Endothelial cell (in vitro differentiated cells): ENCODE data around the gene GPR37L1. TPM values are rescaled to one million over a fixed set of nuclear protein-coding genes. Genes with fewer than 3 reads are reported as not detected.
A peak's percentile ranks its signal among the peaks of the same experiment; 100 is the strongest.

ENCODE experiments used
- DNase-seq: peaks from one replicate; pipeline ENCODE4 v3.0.0; 2021; ENCODE audit warnings: low spot score
- H3K27ac Mint-ChIP-seq: one replicate; pipeline ENCODE4 v1.8.0; 2021; ENCODE audit warnings: mixed read lengths, inconsistent platforms; ENCODE audit not compliant: unreplicated experiment
- H3K27me3 Mint-ChIP-seq: one replicate; pipeline ENCODE4 v1.8.0; 2021; ENCODE audit warnings: mild to moderate bottlenecking, moderate library complexity, mixed read lengths, inconsistent platforms; ENCODE audit not compliant: unreplicated experiment
- H3K36me3 Mint-ChIP-seq: one replicate; pipeline ENCODE4 v1.8.0; 2021; ENCODE audit warnings: mild to moderate bottlenecking, low read depth, mixed read lengths, inconsistent platforms; ENCODE audit not compliant: unreplicated experiment
- H3K4me1 Mint-ChIP-seq: one replicate; pipeline ENCODE4 v1.8.0; 2021; ENCODE audit warnings: mild to moderate bottlenecking, mixed read lengths, inconsistent platforms; ENCODE audit not compliant: unreplicated experiment
- H3K4me3 Mint-ChIP-seq: one replicate; pipeline ENCODE4 v1.8.0; 2021; ENCODE audit warnings: mild to moderate bottlenecking, mixed read lengths, inconsistent platforms; ENCODE audit not compliant: unreplicated experiment
- H3K9me3 Mint-ChIP-seq: one replicate; pipeline ENCODE4 v1.8.0; 2021; ENCODE audit warnings: mixed read lengths, inconsistent platforms; ENCODE audit not compliant: unreplicated experiment
- CTCF ChIP-seq: fragments of 200-600 bp; sonication (generic); IDR thresholded peaks from one replicate; pipeline ENCODE4 v1.5.0; 2021; ENCODE audit warnings: antibody characterized with exemption; ENCODE audit not compliant: unreplicated experiment
- total RNA-seq: library from RNA; stranded (reverse); fragmentation: NEBNext Ultra II Directional; extraction: Animal tissue kit (Norgen Biotek cat#: 25700); gene quantifications from one replicate; pipeline ENCODE4 v1.2.1, GENCODE V29; 2021; ENCODE audit not compliant: unreplicated experiment

GPR37L1 gene
- total RNA-seq, 1 donor from 2014 or later, result not detected

- peaks cover 6% of the 10 kb centered on the region for H3K36me3 Mint-ChIP-seq
- H3K4me1 Mint-ChIP-seq, result peaks cover 9% of the 10 kb centered on the region
- no peak for TF ChIP-seq CTCF
- no peak for DNase-seq
- H3K4me3 Mint-ChIP-seq, result no peak overlapping the region
- no peak overlapping the region for H3K27ac Mint-ChIP-seq
- H3K9me3 Mint-ChIP-seq, result no peaks in the 10 kb centered on the region
- peaks cover 8% of the 10 kb centered on the region for H3K27me3 Mint-ChIP-seq
These were observed 30.6 kb downstream of the GPR37L1 start for GRCh38 chr1:202153284-202153683.

DNA sequence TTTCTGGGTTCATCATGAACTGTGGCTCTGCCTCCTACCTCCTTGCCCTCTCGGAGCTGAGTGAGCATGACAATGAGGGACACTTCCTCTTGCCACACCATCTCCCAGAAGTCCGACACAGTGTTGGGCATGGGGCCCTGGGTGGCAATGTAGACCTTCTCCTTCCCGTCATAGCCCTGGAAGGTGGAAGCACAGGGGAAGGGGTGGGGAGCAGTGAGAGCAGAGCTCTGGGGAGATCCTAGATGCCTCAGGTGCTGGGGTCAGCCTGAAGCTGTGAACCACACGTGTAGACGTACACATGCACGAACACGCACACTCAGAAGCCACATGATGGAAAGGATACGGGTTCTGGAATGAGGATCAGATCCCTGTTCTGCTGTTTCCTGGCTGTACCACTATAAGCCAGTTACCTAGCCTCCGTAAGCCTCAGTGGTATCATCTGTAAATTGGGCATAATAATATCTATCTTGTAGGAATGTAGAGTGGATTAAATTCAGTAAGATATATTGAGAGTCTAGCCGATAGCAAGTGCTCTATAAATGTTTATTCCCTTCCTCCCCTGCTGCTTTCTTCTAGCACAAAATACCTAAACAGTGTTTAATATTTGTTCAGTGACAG lies 31.5 kb downstream of the GPR37L1 start:
- Mint-ChIP-seq H3K36me3 (peaks cover 6% of the 10 kb centered on the region), H3K27me3 (peaks cover 4% of the 10 kb centered on the region), H3K4me3 (no peak overlapping the region), H3K27ac (no peak overlapping the region), H3K9me3 (no peaks in the 10 kb centered on the region), H3K4me1 (peaks cover 9% of the 10 kb centered on the region)
- DNase-seq, result no peak
- TF ChIP-seq CTCF, result no peak

GRCh38 chr1:202154766-202155477 lies 32.2 kb downstream of the GPR37L1 start:
- no peaks in the 10 kb centered on the region for H3K9me3 Mint-ChIP-seq
- peak; percentile 72 for DNase-seq
- peak; percentile 35 for TF ChIP-seq CTCF

DNA sequence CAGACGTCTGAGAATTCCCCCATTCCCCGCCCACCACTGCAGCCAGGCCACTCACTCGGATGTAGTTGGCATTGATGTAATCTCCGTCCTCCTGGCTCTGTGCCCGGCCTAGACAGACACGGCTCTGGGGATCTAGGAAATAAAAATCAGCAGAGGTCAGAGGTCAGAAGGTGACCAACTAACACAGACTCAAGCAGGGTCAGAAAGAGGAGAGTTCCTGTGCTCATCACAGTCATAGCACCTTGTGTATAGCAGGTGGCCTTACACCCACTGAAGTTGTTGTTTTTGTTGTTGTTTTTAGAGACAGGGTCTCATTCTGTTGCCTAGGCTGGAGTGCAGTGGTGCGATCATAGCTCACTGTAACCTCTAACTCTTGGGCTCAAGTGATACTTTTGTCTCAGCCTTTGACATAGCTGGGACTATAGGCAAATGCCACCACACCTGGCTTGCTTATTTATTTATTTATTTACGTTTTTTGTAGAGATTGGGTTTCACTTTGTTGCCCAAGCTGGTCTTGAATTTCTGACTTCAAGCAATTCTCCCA lies 32.8 kb downstream of the GPR37L1 start:
- TF ChIP-seq CTCF, result no peak
- Mint-ChIP-seq H3K36me3 (peaks cover 6% of the 10 kb centered on the region), H3K4me3 (no peak overlapping the region), H3K9me3 (no peaks in the 10 kb centered on the region), H3K27me3 (peaks cover 4% of the 10 kb centered on the region), H3K4me1 (peaks cover 21% of the 10 kb centered on the region), H3K27ac (no peak overlapping the region)
- no peak for DNase-seq

More at GRCh38 chr1:202154766-202155477, 32.2 kb downstream of the GPR37L1 start:
- Mint-ChIP-seq H3K36me3 (peaks cover 6% of the 10 kb centered on the region), H3K27me3 (peaks cover 6% of the 10 kb centered on the region), H3K4me1 (peaks cover 15% of the 10 kb centered on the region), H3K4me3 (no peak overlapping the region), H3K27ac (no peak overlapping the region)

DNA sequence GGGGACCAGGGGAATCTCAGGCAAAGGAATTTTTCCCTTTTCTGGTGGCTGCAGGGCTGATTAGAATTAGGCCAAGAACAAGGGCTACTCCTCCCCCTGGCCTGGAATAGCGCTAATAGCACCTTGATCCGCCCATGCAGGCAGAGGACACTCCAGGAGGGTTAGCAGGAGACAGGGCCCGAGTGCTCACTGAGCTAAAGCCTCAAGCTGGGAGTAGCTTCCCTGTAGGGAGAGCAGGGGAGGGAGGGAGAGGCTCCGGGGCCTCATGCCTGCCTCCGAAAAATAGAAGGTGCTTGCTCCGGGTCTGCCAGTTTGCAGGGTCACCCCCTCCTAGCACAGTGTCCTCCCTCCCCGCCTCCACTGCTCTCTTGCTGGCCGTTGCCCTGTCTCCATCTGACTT lies 33.9 kb downstream of the GPR37L1 start:
- no peak for DNase-seq
- H3K4me1 Mint-ChIP-seq, result peaks cover 26% of the 10 kb centered on the region
- no peak overlapping the region for H3K27ac Mint-ChIP-seq
- H3K36me3 Mint-ChIP-seq, result no peaks in the 10 kb centered on the region
- no peak overlapping the region for H3K4me3 Mint-ChIP-seq
- TF ChIP-seq CTCF, result no peak
- H3K9me3 Mint-ChIP-seq, result no peaks in the 10 kb centered on the region
- peaks cover 5% of the 10 kb centered on the region for H3K27me3 Mint-ChIP-seq
